Endothelial cell of hepatic sinusoid (primary cell): ENCODE data around the gene CCDC8.
"Not testable (repeated sequence)": the region's sequence is repeated elsewhere in the genome, so short reads cannot be mapped to it uniquely, and the experiment has no call there.

Experiments used
- in situ Hi-C: cut with HindIII; loops from 2 replicates; pipeline ENCODE4 v1.10.0; 2017; ENCODE audit warnings: low sequenced_read_pairs

CCDC8 gene, protein sequence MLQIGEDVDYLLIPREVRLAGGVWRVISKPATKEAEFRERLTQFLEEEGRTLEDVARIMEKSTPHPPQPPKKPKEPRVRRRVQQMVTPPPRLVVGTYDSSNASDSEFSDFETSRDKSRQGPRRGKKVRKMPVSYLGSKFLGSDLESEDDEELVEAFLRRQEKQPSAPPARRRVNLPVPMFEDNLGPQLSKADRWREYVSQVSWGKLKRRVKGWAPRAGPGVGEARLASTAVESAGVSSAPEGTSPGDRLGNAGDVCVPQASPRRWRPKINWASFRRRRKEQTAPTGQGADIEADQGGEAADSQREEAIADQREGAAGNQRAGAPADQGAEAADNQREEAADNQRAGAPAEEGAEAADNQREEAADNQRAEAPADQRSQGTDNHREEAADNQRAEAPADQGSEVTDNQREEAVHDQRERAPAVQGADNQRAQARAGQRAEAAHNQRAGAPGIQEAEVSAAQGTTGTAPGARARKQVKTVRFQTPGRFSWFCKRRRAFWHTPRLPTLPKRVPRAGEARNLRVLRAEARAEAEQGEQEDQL

DNA sequence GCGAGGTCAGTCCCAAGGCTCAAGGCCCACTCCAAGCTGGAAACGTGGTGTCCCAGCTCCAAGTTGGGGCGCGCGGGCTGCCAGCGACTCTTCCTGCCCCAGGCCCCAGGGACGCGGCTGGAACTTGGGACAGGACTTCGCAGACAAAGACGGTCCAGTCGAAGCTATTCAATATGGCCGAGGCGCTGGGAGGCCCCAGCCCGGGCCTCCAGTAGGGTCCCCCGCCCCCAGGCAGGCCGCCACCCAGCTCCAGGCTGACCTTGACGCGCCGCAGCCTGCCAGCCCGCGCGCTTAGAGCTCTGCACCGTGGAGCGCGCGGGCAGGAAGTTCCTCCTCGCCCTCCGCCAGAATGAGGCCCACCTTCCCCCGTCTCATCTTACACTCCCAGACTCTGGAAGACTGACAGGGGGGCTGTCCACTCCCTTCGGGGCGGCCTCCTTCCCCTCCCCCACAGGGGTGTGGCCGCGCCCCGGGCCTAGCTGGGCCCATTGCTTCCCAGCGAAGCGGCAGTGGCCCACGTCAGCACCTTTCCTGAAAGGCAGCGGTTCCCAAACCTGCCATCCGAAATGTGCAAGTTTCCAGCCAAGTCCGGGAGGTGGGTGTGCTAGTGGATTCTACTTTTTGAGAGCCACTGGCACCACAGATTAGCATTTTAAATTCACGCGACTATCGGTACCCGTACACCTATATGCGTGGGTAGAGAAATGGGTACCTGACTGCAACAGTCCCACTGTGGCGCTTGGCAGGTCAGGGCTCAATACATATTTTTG, at the start of gene CCDC8:
Gene CCDC8 (minus strand): TSS at position 303 of the 770 bp plus-strand sequence. CDS start 754 bp downstream, outside the sequence.
- in situ Hi-C loops, result loop anchor here (25.0 kb wide), 1 partner anchor 124 kb away; no protein-coding TSS in a partner anchor

DNA sequence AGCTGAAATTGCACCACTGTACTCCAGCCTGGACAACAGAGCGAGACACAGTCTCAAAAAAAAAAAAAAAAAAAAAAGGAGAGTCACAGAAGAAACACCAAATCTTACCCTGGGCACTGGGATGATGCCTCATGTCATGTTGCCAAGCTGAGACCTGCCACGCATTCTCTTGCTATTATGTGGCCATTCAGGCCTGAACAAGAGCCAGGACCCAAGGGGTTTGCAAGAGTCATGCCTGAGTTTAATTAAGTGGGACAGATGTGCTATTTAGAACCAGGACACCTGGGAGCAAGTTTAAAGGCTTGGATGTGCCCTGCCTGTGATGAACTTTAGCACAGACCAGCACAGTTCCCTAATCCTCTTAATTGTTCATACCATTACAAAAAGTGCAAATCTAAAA, 48.2 kb upstream of the CCDC8 start:
- in situ Hi-C loops, result no loop called here

DNA sequence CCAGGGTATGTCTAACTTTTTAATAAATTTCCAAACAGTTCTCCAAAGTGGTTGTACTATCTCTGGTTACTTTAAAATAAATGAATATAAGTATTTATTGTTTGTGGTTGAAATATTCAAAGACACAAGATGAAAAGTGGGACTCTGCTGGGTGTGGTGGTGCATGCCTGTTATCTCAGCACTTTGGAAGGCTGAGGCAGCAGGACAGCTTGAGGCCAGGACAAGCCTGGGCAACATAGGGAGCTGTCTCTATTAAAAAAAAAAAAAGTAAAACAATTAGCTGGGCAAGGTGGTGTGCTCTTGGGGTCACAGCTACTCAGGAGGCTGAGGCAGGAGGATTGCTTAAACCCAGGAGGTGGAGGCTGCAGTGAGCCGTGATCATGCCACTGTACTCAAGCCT, 47.6 kb upstream of the CCDC8 start:
- in situ Hi-C loops, result no loop called here

DNA sequence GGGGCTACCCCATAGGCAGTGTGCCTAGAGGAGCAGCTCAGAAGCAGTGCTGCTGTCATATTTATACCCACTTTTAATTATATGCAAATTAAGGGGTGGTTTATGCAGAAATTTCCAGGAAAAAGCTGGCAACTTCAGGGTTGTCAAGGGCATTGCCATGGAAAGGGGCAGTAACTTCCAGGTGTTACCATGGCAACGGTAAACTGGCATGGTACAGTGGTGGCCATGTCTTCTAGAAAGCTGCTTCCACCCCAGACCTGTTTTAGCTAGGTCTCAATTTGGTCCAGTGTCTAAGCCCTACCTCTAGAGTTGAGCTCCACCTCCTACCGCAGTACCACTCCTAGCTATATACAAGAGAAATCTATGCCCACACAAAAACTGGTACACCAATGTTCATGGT, 46.7 kb upstream of the CCDC8 start:
- in situ Hi-C loops, result no loop called here

DNA sequence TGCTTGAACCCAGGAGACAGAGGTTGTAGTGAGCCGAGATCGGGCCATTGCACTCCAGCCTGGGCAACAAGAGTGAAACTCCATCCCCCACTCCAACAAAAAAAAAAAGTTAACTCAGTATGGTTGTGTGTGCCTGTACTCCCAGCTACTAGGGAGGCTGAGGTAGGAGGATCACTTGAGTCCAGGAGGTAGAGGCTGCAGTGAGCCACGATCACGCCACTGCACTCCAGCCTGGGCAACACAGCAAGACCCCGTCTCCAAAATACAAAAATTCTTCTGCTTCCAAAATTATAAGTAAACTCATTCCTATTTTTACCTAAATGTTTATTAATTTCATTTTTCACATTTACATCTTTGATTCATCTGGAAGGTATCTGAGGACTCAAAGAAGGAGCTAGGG, 43.6 kb upstream of the CCDC8 start:
- in situ Hi-C loops, result no loop called here

DNA sequence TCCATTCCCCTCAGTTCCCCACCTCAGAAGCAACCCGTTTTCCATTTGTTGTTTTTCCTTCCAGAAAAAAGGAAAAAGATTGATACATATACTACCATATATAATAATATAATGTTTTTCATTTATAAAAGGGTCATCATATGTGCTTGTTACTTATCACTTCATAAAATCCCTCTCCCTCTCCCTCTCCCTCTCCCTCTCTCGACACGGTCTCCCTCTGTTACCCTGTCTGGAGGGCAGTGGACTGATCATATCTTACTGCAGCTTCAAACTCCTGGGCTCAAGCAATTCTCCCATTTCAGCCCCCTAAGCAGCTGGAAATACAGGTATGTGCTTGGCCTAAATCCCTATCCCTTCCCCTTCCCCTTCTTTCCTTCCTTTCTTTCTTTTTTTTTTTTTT, 40.9 kb upstream of the CCDC8 start:
- in situ Hi-C loops, result no loop called here

DNA sequence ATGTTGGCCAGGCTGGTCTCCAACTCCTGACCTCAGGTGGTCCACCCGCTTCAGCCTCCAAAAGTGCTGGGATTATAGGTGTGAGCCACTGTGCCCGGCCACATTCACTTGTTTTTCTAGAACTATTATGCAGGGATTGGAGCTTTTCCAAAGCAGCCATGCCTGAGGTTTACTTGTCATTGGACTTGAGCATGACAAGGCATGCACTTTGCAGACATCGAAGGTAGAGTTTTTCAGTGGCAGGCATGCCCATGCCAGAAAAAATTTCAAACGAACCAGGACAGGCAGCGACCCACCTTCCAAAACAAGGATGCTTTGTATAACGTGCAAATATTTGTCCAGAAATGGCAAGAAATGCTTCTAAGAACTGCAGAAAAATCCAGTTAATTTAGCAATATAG, 40.3 kb upstream of the CCDC8 start:
- in situ Hi-C loops, result no loop called here

DNA sequence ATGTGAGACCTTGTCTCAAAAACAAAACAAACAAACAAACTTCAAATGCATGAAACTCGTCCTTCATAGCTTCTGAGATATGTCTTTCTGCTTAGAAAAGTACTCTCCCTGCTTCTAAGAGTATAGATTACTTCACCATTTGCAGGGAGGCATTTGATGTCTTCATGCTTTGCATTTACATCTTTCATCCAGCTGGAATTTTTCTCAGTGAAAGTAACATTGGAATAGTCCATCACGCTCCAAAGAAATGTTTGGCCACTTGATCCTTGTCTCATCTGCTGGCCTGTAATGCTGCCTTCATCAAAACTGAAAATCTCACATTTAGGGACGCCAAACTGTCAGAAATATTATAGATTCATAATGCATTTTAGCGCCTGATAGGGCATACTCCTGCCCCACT, 38.8 kb upstream of the CCDC8 start:
- in situ Hi-C loops, result no loop called here

DNA sequence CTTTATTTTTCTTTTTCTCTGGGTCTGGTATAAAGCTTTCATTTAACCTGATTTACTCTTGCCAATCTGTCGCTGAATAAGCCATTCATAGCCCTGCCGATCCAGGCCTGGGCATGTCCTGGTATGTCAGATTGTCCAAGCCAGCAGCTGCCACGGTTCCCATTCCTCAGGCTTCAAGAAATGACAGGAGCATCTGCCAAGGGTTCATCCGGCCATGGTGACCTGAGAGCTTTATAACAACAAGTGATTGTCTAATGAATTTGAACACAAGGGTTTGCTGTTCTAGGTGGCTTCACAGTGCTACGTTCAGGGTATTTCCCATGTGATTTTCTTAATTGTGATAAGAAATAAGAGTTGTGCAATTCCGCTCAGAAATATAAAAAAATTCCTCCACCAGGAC, 38.0 kb upstream of the CCDC8 start:
- in situ Hi-C loops, result no loop called here

DNA sequence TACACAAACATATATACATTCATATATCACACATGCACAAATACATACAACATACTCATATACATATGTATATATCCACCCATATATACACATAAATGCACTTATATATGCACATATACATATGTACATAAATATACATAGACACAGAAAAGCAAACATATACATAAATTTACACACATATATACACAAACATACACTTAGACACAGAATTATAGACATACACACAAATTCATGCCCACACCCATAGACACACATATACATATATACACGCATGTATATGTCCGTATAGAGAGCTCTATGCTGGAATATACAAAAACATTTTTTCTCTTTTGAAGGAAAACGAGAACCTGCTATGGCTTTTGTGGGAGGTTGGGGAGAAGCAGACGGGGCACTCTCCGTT, 37.4 kb upstream of the CCDC8 start:
- in situ Hi-C loops, result no loop called here

DNA sequence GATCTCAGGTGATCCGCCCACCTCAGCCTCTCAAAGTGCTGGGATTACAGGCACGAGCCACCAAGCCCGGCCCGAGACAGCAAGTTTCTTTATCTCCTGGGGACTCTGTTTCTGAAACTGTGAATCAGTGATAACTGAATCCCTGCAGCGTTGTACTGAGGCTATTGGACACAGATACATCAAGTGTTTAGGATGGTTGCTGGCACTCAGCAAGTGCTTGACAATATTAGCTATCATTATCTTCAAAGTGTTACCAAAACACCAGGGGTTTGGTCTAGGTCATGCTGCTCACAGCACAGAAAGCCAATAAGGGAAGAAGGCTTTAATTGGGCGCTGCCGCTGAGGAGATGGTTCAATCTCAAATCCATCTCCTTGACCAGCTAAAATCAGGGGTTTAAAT, 35.9 kb upstream of the CCDC8 start:
- in situ Hi-C loops, result loop anchor here (5.0 kb wide), 1 partner anchor 152 kb away; the partner anchor contains the start of gene HIF3A

DNA sequence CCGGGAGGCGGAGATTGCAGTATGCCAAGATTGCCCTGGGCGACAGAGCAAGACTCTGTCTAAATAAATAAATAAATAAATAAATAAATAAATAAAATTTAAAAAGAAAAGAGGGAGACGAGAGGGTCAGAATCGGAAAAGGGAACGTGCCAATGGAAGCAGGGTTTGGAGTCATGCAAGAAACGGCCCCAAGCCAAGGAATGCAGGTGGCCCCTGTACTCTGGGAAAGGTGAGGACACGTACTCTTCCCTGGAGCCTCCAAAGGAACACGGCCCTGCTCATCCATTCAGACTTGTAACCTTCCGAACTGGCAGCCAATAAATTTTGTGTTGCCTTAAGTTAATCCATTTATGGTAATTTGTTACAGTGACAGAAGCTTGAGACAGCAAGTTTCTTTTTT, 35.2 kb upstream of the CCDC8 start:
- in situ Hi-C loops, result loop anchor here (5.0 kb wide), 1 partner anchor 151 kb away; the partner anchor contains the start of gene HIF3A

DNA sequence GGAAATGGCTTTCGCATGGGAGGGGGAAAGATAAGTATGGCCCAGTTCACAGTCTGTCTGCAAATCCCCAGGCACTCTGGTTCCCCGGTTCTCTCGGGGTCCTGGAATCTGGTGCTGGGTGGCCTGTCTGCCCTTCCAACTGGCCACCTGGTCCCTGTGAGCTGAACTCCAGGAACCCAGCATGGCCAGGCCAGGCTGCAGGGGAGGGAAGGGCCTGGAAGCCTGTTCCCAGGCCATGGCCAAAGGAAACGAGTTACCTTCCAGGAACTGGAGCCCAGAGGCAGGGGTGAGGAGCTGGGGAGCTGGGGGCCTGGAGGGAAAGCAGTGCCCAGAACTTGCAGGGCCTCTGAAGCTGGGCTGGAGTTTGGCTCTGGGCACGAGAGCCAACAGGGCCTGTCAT, 34.5 kb upstream of the CCDC8 start:
- in situ Hi-C loops, result loop anchor here (5.0 kb wide), 1 partner anchor 151 kb away; the partner anchor contains the start of gene HIF3A

DNA sequence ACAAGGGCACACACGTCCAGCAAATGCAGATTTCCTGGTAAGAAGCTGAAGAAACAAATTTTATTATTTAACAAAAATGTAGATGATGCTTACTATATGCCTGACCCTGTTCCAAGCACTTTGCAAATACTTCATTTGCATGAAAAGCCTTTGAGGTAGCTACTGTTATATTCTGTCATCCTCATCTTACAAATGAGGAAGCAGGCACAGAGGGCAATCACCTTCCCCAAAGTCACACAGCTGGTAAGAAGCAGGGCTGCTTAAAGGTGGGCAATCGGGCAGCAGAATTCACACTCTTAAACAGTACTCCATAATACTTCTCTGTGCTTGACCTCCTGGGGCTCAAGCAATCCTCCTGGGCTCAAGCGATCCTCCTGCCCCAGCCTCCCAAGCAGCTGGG, 33.6 kb upstream of the CCDC8 start:
- in situ Hi-C loops, result loop anchor here (5.0 kb wide), 1 partner anchor 150 kb away; the partner anchor contains the start of gene HIF3A

DNA sequence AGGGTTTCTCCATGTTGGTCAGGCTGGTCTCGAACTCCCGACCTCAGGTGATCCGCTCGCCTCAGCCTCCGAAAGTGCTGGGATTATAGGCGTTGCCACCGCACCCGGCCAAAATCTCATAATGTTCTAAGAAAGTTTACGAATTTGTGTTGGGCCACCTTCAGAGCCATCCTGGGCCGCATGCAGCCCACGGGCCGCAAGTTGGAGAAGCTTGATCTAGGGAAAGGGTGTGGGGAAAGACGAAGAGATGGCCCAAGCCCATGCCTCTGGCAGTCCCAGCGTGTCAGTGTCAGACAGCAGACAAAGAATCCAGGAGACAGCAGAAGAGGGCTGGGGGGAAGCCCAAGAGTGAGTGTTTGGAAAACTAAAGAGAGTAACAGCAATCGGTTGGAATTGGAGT, 32.7 kb upstream of the CCDC8 start:
- in situ Hi-C loops, result loop anchor here (5.0 kb wide), 1 partner anchor 149 kb away; the partner anchor contains the start of gene HIF3A

DNA sequence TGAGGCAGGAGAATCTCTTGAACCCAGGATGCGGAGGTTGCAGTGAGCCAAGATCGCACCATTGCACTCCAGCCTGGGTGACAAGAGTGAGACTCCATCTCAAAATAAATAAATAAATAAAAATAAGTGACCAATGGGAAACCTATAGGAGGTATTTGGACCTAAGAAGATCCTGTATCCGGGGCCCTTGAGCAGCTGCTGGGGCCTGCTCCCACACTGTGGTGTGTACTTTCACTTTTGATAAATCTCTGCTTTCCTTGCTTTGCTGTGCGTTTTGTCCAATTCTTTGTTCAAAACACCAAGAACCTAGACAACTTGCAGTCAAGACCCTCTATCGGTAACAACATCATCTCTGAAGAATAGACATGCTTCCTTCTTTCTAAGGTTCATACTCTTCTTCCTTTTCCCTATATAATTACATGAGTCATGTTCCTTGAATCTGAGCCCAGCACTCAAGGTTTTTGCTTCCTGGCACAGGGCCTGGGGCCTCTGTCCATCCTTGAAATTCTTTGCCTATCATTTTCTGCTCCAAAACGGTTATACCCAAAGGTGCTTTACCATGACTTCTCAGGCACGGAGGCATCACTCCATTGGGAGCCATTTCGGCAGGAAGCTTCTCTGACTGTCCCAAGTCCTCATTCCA, 29.6 kb upstream of the CCDC8 start:
- in situ Hi-C loops, result no loop called here

DNA sequence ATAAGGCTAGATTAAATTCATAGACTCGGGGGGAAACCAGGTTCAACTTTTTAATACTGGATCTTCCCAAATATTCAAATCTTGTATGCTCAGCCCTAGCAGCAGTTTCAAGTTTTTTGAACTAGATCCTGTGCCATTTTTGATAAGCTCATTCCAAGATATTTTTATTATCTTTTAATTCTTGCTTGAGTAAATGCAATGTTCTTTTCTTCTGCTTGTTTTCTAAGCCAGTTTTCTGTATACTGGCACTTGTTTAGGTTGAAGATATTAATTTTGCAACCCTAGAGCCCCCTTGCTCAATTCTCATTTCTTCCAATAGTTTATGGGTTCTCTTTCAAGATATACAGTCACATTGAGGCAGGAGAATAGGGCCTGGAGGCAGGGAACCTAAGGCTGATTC, 28.5 kb upstream of the CCDC8 start:
- in situ Hi-C loops, result no loop called here

DNA sequence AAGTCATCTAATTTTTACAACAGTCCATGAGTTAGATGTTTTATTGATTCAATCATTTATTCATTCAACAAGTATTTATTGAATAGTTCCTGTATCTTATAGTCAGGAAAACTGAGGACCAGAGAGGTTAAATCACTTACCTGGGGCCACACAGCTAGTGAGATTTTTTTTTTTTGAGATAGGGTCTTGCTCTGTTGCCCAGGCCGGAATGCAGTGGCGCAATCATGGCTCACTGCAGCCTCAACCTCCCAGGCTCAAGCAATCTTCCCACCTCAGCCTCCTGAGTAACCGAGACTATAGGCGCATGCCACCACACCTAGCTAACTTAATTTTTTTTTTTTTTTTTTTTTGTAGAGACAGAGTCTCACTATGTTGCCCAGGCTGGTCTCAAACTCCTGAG, 22.3 kb upstream of the CCDC8 start:
- in situ Hi-C loops, result not testable (repeated sequence)

DNA sequence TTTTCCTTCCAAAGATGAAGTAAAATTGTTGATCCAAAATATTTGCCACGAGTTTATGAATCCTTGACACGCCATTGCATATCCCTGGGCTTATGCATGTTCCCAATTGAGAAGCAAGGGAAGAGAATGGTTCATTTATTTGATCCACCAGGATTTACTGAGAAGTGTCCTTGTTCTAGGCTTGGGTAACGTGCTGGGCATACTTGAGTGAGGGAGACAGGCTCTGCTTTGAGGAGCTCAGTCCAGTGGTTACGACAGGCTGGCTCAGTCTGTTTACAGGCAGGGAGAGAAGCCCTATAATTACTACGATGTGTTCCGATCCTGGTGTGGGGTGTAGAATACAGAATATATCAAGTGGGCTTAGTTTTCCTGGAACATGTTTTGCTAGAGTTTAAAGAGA, 21.6 kb upstream of the CCDC8 start:
- in situ Hi-C loops, result no loop called here

DNA sequence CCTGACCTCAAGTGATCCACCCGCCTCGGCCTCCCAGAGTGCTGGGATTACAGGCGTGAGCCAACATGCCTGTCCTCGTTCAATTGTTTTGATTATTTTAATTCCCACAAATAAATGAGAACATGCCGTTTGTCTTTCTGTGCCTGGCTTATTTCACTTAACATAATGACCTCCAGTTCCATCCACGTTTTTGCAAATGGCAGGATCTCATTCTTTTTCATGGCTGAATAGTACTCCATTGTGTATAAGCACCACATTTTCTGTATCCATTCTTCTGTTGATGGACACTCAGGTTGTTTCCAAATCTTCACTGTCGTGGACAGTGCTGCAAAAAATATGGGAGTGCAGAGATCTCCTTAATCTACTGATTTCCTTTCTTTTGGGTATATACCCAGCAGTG, 20.1 kb upstream of the CCDC8 start:
- in situ Hi-C loops, result not testable (repeated sequence)

DNA sequence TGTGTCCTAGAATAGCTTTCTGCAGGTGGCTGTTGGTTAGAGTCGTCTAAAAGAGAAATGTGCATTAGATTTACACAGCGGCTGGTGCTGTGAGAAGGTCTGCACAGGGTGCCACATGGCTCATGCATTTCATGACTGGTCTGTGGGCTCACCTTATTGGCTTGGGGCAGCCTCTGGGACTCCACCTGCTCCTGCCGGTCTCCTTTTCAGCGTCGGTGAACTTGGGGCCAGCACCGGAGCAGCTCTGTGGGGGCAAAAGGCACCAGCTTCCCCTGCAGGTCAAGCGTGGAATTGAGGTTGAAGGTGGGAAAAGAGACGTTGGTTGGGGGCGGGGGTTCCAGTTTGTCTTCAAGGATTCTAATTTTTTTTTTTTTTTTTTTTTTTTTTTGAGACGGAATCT, 18.5 kb upstream of the CCDC8 start:
- in situ Hi-C loops, result no loop called here
